Ovary (tissue), 3 donors: Measurements from ENCODE around the gene QSOX2.

ENCODE experiments used
- POLR2A ChIP-seq: fragments of 450-650 bp; IDR thresholded peaks from one replicate; pipeline ENCODE4 v1.6.1; 2017; ENCODE audit warnings: antibody characterized with exemption, mild to moderate bottlenecking, moderate library complexity
- TF ChIP-seq, protein P1 (sequence below), 3 donors: fragments of 450-650 bp in 2 of 3; fragments of 200-600 bp in 1 of 3; IDR thresholded peaks; one replicate each; pipeline versions ENCODE4 v1.5.1 to v1.8.0; 2016 to 2022; ENCODE audit warnings: antibody characterized with exemption in 3 of 3, mild to moderate bottlenecking in 1 of 3
- donor health status: DM: no; HTN: no; CAD: no.

DNA sequence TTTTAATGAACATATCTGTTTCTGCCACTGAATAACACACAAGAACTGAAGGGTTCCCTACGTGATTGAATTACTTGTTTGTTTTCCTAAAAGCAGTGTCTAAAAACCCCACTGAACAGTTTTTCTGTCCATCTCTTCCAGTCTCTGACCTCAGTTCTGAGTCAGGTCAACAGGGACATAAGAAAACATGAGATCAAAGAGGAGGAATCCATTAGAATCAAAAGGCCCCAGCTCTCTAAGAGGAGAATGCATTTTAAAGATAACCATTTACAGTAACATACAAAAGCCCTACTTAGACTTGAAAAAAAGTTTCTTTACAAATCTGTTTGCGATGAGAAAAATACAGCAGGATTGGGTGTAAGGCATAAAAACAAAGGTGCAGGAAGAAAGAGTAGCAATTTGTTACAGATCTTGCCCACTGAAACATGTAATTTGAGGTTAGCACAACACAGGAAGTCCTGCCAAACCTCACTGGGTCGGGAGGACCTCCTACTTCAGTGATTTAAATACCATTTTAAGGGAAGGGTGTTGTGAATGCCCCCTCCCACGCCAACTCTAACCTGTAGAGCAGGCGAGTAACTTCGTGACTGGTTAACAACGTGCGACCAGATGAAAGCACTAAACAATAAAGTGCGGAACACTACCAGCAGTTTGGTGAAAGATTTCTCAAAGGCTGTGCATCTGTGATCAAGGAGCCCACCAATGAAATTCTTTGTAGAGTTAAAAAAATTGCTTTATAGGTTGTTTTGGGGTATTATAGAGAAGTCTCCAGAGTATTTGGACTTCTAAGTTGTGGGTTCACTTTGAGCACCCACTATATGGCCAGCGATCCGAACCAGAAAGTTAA is 1.3 kb downstream of the QSOX2 start:
- TF ChIP-seq, protein P1, sequence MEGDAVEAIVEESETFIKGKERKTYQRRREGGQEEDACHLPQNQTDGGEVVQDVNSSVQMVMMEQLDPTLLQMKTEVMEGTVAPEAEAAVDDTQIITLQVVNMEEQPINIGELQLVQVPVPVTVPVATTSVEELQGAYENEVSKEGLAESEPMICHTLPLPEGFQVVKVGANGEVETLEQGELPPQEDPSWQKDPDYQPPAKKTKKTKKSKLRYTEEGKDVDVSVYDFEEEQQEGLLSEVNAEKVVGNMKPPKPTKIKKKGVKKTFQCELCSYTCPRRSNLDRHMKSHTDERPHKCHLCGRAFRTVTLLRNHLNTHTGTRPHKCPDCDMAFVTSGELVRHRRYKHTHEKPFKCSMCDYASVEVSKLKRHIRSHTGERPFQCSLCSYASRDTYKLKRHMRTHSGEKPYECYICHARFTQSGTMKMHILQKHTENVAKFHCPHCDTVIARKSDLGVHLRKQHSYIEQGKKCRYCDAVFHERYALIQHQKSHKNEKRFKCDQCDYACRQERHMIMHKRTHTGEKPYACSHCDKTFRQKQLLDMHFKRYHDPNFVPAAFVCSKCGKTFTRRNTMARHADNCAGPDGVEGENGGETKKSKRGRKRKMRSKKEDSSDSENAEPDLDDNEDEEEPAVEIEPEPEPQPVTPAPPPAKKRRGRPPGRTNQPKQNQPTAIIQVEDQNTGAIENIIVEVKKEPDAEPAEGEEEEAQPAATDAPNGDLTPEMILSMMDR (IDR thresholded peaks at IDR 0.05) = no peak
- TF ChIP-seq POLR2A = no peak
